HEK293 (cell line): ENCODE data around the gene FYB2.
"Not testable (repeated sequence)": the region's sequence is repeated elsewhere in the genome, so short reads cannot be mapped to it uniquely, and the experiment has no call there.

Experiments
- CTCF ChIA-PET: fragments of 350-600 bp; formaldehyde crosslinking; extraction: SDS; loops from one replicate; lab custom pipeline; 2021; ENCODE audit warnings: antibody characterized with exemption; lab: Yijun Ruan, JAX
- POLR2A ChIA-PET: fragments of 300-600 bp; formaldehyde crosslinking; extraction: SDS; loops from one replicate; lab custom pipeline; 2020; ENCODE audit warnings: antibody characterized with exemption, inconsistent platforms; lab: Yijun Ruan, JAX
- H3K27ac ChIP-seq: fragments of 200-500 bp; sonication (Bioruptor generic); 2 replicates; pipeline ENCODE4 v1.5.1; 2014; ENCODE audit warnings: low read depth, low read length, control low read depth, inconsistent platforms; ENCODE audit errors: extremely low read depth
- H3K36me3 ChIP-seq, 2 experiments: fragments of 200-500 bp in 1 of 2; sonication (Bioruptor generic) in 1 of 2; 1 replicate in 1 of 2; 2 replicates in 1 of 2; pipeline ENCODE4 v1.5.1; 2014 to 2017; ENCODE audit warnings: inconsistent platforms in 2 of 2, low read length in 2 of 2; ENCODE audit not compliant: control insufficient read depth in 2 of 2, insufficient read depth in 1 of 2
- H3K4me1 ChIP-seq: fragments of 200-500 bp; sonication (Bioruptor generic); 2 replicates; pipeline ENCODE4 v1.5.1; 2014; ENCODE audit warnings: mild to moderate bottlenecking, low read length, inconsistent platforms; ENCODE audit not compliant: control insufficient read depth, insufficient read depth
- H3K4me3 ChIP-seq: 2 replicates; pipeline ENCODE4 v1.5.1; 2011; ENCODE audit warnings: low read depth, mild to moderate bottlenecking, control low read depth, low read length, moderate library complexity
- H3K9me3 ChIP-seq: fragments of 200-500 bp; sonication (Bioruptor generic); 2 replicates; pipeline ENCODE4 v1.5.1; 2014; ENCODE audit warnings: low read depth, low read length, inconsistent platforms; ENCODE audit not compliant: control insufficient read depth, insufficient read depth
- HOXC10 ChIP-seq: sonication (generic); formaldehyde crosslinking; IDR thresholded peaks from 2 replicates; pipeline ENCODE4 v1.8.1; 2023; ENCODE audit warnings: mild to moderate bottlenecking, missing genetic modification reagents
- KLF7 ChIP-seq: fragments of 450-650 bp; formaldehyde crosslinking; IDR thresholded peaks from 2 replicates; pipeline ENCODE4 v1.5.1; 2016; ENCODE audit warnings: missing biosample characterization, missing genetic modification characterization, borderline replicate concordance
- MYNN ChIP-seq: fragments of 450-650 bp; formaldehyde crosslinking; IDR thresholded peaks from 2 replicates; pipeline ENCODE4 v1.5.1; 2016; ENCODE audit warnings: missing biosample characterization, missing genetic modification characterization, borderline replicate concordance
- OSR2 ChIP-seq: fragments of 450-650 bp; formaldehyde crosslinking; IDR thresholded peaks from 2 replicates; pipeline ENCODE4 v1.5.1; 2016; ENCODE audit warnings: missing biosample characterization, missing genetic modification characterization
- OVOL3 ChIP-seq: fragments of 450-650 bp; formaldehyde crosslinking; IDR thresholded peaks from 2 replicates; pipeline ENCODE4 v1.5.1; 2016; ENCODE audit warnings: missing biosample characterization, missing genetic modification characterization
- SALL2 ChIP-seq: fragments of 450-650 bp; formaldehyde crosslinking; IDR thresholded peaks from 2 replicates; pipeline ENCODE4 v1.5.0; 2017; ENCODE audit warnings: missing biosample characterization, mild to moderate bottlenecking, missing genetic modification characterization, borderline replicate concordance
- ZBTB21 ChIP-seq: fragments of 450-650 bp; formaldehyde crosslinking; IDR thresholded peaks from 2 replicates; pipeline ENCODE4 v1.5.1; 2017; ENCODE audit warnings: missing biosample characterization, missing genetic modification characterization
- ZIC2 ChIP-seq: fragments of 450-650 bp; formaldehyde crosslinking; IDR thresholded peaks from 2 replicates; pipeline ENCODE4 v1.5.1; 2016; ENCODE audit warnings: missing biosample characterization, missing genetic modification characterization
- ZNF155 ChIP-seq: fragments of 450-650 bp; formaldehyde crosslinking; IDR thresholded peaks from 2 replicates; pipeline ENCODE4 v1.5.1; 2016; ENCODE audit warnings: missing biosample characterization, missing genetic modification characterization
- ZNF16 ChIP-seq: fragments of 450-650 bp; formaldehyde crosslinking; IDR thresholded peaks from 2 replicates; pipeline ENCODE4 v1.5.1; 2016; ENCODE audit warnings: low read depth, missing biosample characterization, missing genetic modification characterization
- ZNF221 ChIP-seq: fragments of 450-650 bp; formaldehyde crosslinking; IDR thresholded peaks from 2 replicates; pipeline ENCODE4 v1.5.1; 2017; ENCODE audit warnings: missing biosample characterization, missing genetic modification characterization, borderline replicate concordance
- ZNF26 ChIP-seq: fragments of 450-650 bp; formaldehyde crosslinking; IDR thresholded peaks from 2 replicates; pipeline ENCODE4 v1.5.1; 2016; ENCODE audit warnings: missing biosample characterization, missing genetic modification characterization
- ZNF350 ChIP-seq: fragments of 450-650 bp; formaldehyde crosslinking; IDR thresholded peaks from 2 replicates; pipeline ENCODE4 v1.5.0; 2017; ENCODE audit warnings: missing biosample characterization, mild to moderate bottlenecking, missing genetic modification characterization
- ZNF398 ChIP-seq: fragments of 450-650 bp; formaldehyde crosslinking; IDR thresholded peaks from 2 replicates; pipeline ENCODE4 v1.5.1; 2017; ENCODE audit warnings: missing biosample characterization, missing genetic modification characterization
- ZNF501 ChIP-seq: fragments of 450-650 bp; formaldehyde crosslinking; IDR thresholded peaks from 2 replicates; pipeline ENCODE4 v1.5.1; 2016; ENCODE audit warnings: missing biosample characterization, missing genetic modification characterization
- ZNF645 ChIP-seq: fragments of 450-650 bp; formaldehyde crosslinking; IDR thresholded peaks from 2 replicates; pipeline ENCODE4; 2016; ENCODE audit warnings: missing biosample characterization, missing genetic modification characterization
- ZNF704 ChIP-seq: fragments of 450-650 bp; formaldehyde crosslinking; IDR thresholded peaks from 2 replicates; pipeline ENCODE4 v1.5.1; 2016; ENCODE audit warnings: missing biosample characterization, missing genetic modification characterization
- ZNF830 ChIP-seq: fragments of 450-650 bp; IDR thresholded peaks from 2 replicates; pipeline ENCODE4 v1.5.0; 2018; ENCODE audit warnings: missing biosample characterization, missing genetic modification characterization, low read depth, mild to moderate bottlenecking, moderate library complexity
- ZNF837 ChIP-seq: fragments of 450-650 bp; formaldehyde crosslinking; IDR thresholded peaks from 2 replicates; pipeline ENCODE4 v1.5.1; 2016; ENCODE audit warnings: missing biosample characterization, missing genetic modification characterization

FYB2 gene

GRCh38 chr1:56780826-56781225, 38.4 kb downstream of the FYB2 start:
- ChIA-PET POLR2A (interaction anchor here (0.6 kb wide), 1 partner anchor 963 kb away, joined by 3 read pairs; no protein-coding TSS in a partner anchor), CTCF (no interaction called here)

GRCh38 chr1:56780128-56780750, 39.0 kb downstream of the FYB2 start:
- H3K9me3 ChIP-seq: no peaks in the 10 kb centered on the region
- H3K4me1 ChIP-seq: no peaks in the 10 kb centered on the region
- no peak overlapping the region for H3K27ac ChIP-seq
- TF ChIP-seq MYNN (tag by site-specific recombination) (no peak), HOXC10 (CRISPR knock-in tag) (no peak), ZNF16 (no peak), ZNF155 (tag by site-specific recombination) (no peak), ZBTB21 (tag by site-specific recombination) (no peak), ZNF830 (no peak), ZNF704 (no peak), ZNF501 (tag by site-specific recombination) (no peak), OVOL3 (tag by site-specific recombination) (no peak)
- TF ChIP-seq, all 188 proteins: peak for 0
- Histone ChIP-seq H3K4me3 (no peak overlapping the region), H3K36me3 (no peaks in the 10 kb centered on the region)
- POLR2A ChIA-PET: no interaction called here
- CTCF ChIA-PET: no interaction called here

More at GRCh38 chr1:56780826-56781225, 38.4 kb downstream of the FYB2 start:
- no peak for TF ChIP-seq ZNF221
- no peak for TF ChIP-seq ZNF645 (tag by site-specific recombination)
- TF ChIP-seq SALL2: no peak
- no peak for TF ChIP-seq ZNF26 (tag by site-specific recombination)
- TF ChIP-seq, all 188 proteins: peak for 0
- Histone ChIP-seq H3K27ac (no peak overlapping the region), H3K4me3 (no peak overlapping the region), H3K4me1 (no peaks in the 10 kb centered on the region), H3K36me3 (no peaks in the 10 kb centered on the region), H3K9me3 (no peaks in the 10 kb centered on the region)

GRCh38 chr1:56777972-56778371, 41.2 kb downstream of the FYB2 start:
- H3K9me3 ChIP-seq: no peaks in the 10 kb centered on the region
- POLR2A ChIA-PET: no interaction called here
- TF ChIP-seq ZIC2: no peak
- no peak for TF ChIP-seq OSR2 (tag by site-specific recombination)
- no peak for TF ChIP-seq ZNF398 (tag by site-specific recombination)
- TF ChIP-seq ZNF350 (tag by site-specific recombination): no peak
- no peak for TF ChIP-seq KLF7 (tag by site-specific recombination)
- TF ChIP-seq ZNF837 (tag by site-specific recombination): no peak
- no peak for TF ChIP-seq ZNF16
- TF ChIP-seq ZNF645 (tag by site-specific recombination): no peak
- TF ChIP-seq, all 188 proteins: peak for 0
- H3K36me3 ChIP-seq: no peaks in the 10 kb centered on the region
- no peak overlapping the region for H3K27ac ChIP-seq
- CTCF ChIA-PET: interaction anchor here (0.7 to 1.3 kb wide), 2 partner anchors 43 to 542 kb away, joined by 3 read pairs; no protein-coding TSS in a partner anchor
- H3K4me1 ChIP-seq: no peaks in the 10 kb centered on the region
- no peak overlapping the region for H3K4me3 ChIP-seq

GRCh38 chr1:56774732-56775131, 44.5 kb downstream of the FYB2 start:
- POLR2A ChIA-PET, H3K4me1 ChIP-seq, H3K36me3 ChIP-seq, H3K9me3 ChIP-seq, H3K27ac ChIP-seq, H3K4me3 ChIP-seq: not testable (repeated sequence)
- CTCF ChIA-PET: interaction anchor here (0.9 kb wide), 1 partner anchor 26 kb away, joined by 3 read pairs; no protein-coding TSS in a partner anchor
